ENCODE measurements around the gene IGFL2. TPM values are rescaled to one million over a fixed set of nuclear protein-coding genes. Genes with fewer than 3 reads are reported as not detected.

Gene IGFL2
- total and polyA plus RNA-seq, 9 of the 15 experiments (the other 6 are each of a cell fraction or from before 2014, with no cell fraction given): 0.42 to 1.7 (median 0.75) TPM; not detected in 2

GRCh38 chr19:46180701-46181387, 32.8 kb downstream of the IGFL2 start:
- Histone ChIP-seq H3K27ac (ENCODE audit: extremely low read depth, low read depth, low read length) (no peak overlapping the region), H3K4me1 (replicated peaks in 1 of 2; ENCODE audit: control insufficient read depth in 2 of 2, insufficient read depth in 2 of 2, low read length in 2 of 2) (peaks cover 0 to 4% of the 10 kb centered on the region in 2 experiments; a peak in 3 of 5 replicates), H3K9me1 (ENCODE audit: control insufficient read depth, insufficient read depth, low read length) (no peaks in the 10 kb centered on the region), H3K27me3 (ENCODE audit: control insufficient read depth in 2 of 2, insufficient read depth in 2 of 2, low read length in 2 of 2) (peaks cover 0 to 20% of the 10 kb centered on the region in 2 experiments; a peak in 2 of 5 replicates), H4K20me1 (replicated peaks; ENCODE audit: control insufficient read depth, insufficient read depth, low read length) (no peaks in the 10 kb centered on the region), H3K4me2 (ENCODE audit: insufficient read depth, low read length) (no peak overlapping the region), H2AFZ (ENCODE audit: low read depth, low read length) (no peak overlapping the region), H3K79me2 (ENCODE audit: control insufficient read depth, insufficient read depth, low read length) (no peaks in the 10 kb centered on the region), H3K4me3 (no peak overlapping the region), H3K9ac (ENCODE audit: insufficient read depth in 1 of 2, low read depth in 2 of 2, low read length in 2 of 2) (no peak overlapping the region), H3K36me3 (ENCODE audit: control insufficient read depth, insufficient read depth, low read length) (no peaks in the 10 kb centered on the region), H3K9me3 (replicated peaks; ENCODE audit: control insufficient read depth, insufficient read depth, low read depth, low read length) (no peaks in the 10 kb centered on the region)
- no TSS peak for BruUV-seq (replicated peaks)
- POLR2A ChIA-PET: no interaction called here
- no peak for DNase-seq (ENCODE audit: extremely low read depth in 1 of 4, low spot score in 3 of 4)
- no peak for TF ChIP-seq THAP7 (CRISPR knock-in tag; IDR thresholded peaks at IDR 0.05)
- no peak for TF ChIP-seq HNRNPH1 (optimal IDR thresholded peaks at IDR 0.05; ENCODE audit: low read depth, low read length)
- no peak for TF ChIP-seq SIN3A (IDR thresholded peaks at IDR 0.05; ENCODE audit: borderline replicate concordance in 2 of 2, control insufficient read depth in 1 of 2, low read depth in 2 of 2, low read length in 2 of 2)
- TF ChIP-seq, protein P1, sequence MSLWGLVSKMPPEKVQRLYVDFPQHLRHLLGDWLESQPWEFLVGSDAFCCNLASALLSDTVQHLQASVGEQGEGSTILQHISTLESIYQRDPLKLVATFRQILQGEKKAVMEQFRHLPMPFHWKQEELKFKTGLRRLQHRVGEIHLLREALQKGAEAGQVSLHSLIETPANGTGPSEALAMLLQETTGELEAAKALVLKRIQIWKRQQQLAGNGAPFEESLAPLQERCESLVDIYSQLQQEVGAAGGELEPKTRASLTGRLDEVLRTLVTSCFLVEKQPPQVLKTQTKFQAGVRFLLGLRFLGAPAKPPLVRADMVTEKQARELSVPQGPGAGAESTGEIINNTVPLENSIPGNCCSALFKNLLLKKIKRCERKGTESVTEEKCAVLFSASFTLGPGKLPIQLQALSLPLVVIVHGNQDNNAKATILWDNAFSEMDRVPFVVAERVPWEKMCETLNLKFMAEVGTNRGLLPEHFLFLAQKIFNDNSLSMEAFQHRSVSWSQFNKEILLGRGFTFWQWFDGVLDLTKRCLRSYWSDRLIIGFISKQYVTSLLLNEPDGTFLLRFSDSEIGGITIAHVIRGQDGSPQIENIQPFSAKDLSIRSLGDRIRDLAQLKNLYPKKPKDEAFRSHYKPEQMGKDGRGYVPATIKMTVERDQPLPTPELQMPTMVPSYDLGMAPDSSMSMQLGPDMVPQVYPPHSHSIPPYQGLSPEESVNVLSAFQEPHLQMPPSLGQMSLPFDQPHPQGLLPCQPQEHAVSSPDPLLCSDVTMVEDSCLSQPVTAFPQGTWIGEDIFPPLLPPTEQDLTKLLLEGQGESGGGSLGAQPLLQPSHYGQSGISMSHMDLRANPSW (CRISPR knock-in tag; IDR thresholded peaks at IDR 0.05): no peak
- no peak for TF ChIP-seq EP300 (IDR thresholded peaks at IDR 0.05; ENCODE audit: low read length)
- no peak for TF ChIP-seq C11orf30 (IDR thresholded peaks at IDR 0.05; ENCODE audit: low read depth)
- no peak for TF ChIP-seq BACH1 (tag; IDR thresholded peaks at IDR 0.05)
- no peak for TF ChIP-seq PML (IDR thresholded peaks at IDR 0.05; ENCODE audit: low read length)
- no peak for TF ChIP-seq TCF7L2 (IDR thresholded peaks at IDR 0.05; ENCODE audit: low read depth, low read length)
- no peak for TF ChIP-seq GTF2A2 (tag; IDR thresholded peaks at IDR 0.05)
- no peak for TF ChIP-seq RNF2 (IDR thresholded peaks at IDR 0.05)
- no peak for TF ChIP-seq HMG20A (CRISPR knock-in tag; conservative IDR thresholded peaks at IDR 0.05)
- no peak for TF ChIP-seq PCBP1 (IDR thresholded peaks at IDR 0.05; ENCODE audit: low read depth, low read length, poor library complexity, severe bottlenecking)
- TF ChIP-seq KDM1A (IDR thresholded peaks at IDR 0.05): no peak
- no peak for TF ChIP-seq NFRKB (IDR thresholded peaks at IDR 0.05; ENCODE audit: low read depth)
- no peak for TF ChIP-seq ZNF133 (CRISPR knock-in tag; IDR thresholded peaks at IDR 0.05)
- TF ChIP-seq ETV6 (IDR thresholded peaks at IDR 0.05; ENCODE audit: borderline replicate concordance in 1 of 2, low read depth in 2 of 2, low read length in 1 of 2): no peak
- no peak for TF ChIP-seq ETV6 (CRISPR knock-in tag; IDR thresholded peaks at IDR 0.05; ENCODE audit: borderline replicate concordance)
- TF ChIP-seq MXD1 (CRISPR knock-in tag; IDR thresholded peaks at IDR 0.05; ENCODE audit: borderline replicate concordance, poor library complexity, severe bottlenecking): no peak
- TF ChIP-seq FOXP1 (CRISPR knock-in tag; IDR thresholded peaks at IDR 0.05): no peak
- CTCF ChIA-PET (ENCODE audit: low intra/inter-chr PET ratio): no interaction called here
- ATAC-seq: no peak
- WGBS (ENCODE audit: insufficient coverage, low coverage, missing lambda C conversion rate): 13% methylated on average over 5 of the region's 5 CpGs
- FAIRE-seq: no peak
- intact Hi-C loops (cut with micrococcal nuclease): no loop called here
- in situ Hi-C loops (cut with MboI): no loop called here

Measured in K562 (cell line).